Vagina (tissue), 2 donors: ENCODE measurements around the gene MBNL2. TPM values are rescaled to one million over a fixed set of nuclear protein-coding genes. Genes with fewer than 3 reads are reported as not detected.

Source experiments
- DNase-seq, 2 donors: peaks; one replicate each; pipeline ENCODE4 v3.0.0-alpha.2; 2017; ENCODE audit errors: extremely low spot score in 2 of 2
- H3K27ac ChIP-seq: fragments of 200-600 bp; sonication (generic); one replicate; pipeline ENCODE4 v1.5.1; 2019
- H3K27me3 ChIP-seq: fragments of 200-600 bp; sonication (generic); one replicate; pipeline ENCODE4 v1.5.1; 2019
- H3K36me3 ChIP-seq, 2 donors: fragments of 200-600 bp; sonication (generic); one replicate each; pipeline ENCODE4 v1.5.1; 2017 to 2019
- H3K4me1 ChIP-seq: fragments of 200-600 bp; sonication (generic); one replicate; pipeline ENCODE4 v1.5.1; 2019
- H3K4me3 ChIP-seq, 2 donors: fragments of 200-600 bp; sonication (generic); 1 replicate in 1 of 2; 2 replicates in 1 of 2; pipeline ENCODE4 v1.5.1; 2016 to 2019
- H3K9me3 ChIP-seq: fragments of 200-600 bp; sonication (generic); one replicate; pipeline ENCODE4 v1.5.1; 2019
- POLR2A ChIP-seq, 2 donors: fragments of 450-650 bp; IDR thresholded peaks; one replicate each; pipeline ENCODE4 v1.6.1; 2017; ENCODE audit warnings: antibody characterized with exemption in 2 of 2, mild to moderate bottlenecking in 2 of 2, moderate library complexity in 2 of 2
- POLR2AphosphoS5 ChIP-seq, 2 donors: sonication (generic); formaldehyde crosslinking; IDR thresholded peaks; one replicate each; pipeline ENCODE4 v1.9.0; 2017; ENCODE audit warnings: antibody characterized with exemption in 2 of 2, mild to moderate bottlenecking in 2 of 2, low read depth in 1 of 2; ENCODE audit not compliant: insufficient read depth in 1 of 2
- intact Hi-C: fragments of 100-400 bp; cut with DNase I; formaldehyde crosslinking; loops from one replicate; pipeline ENCODE4 v1.15.1; 2023
- small RNA-seq: library from RNA; depleted of rRNA; stranded (forward); fragments of <200 nt; gene quantifications from one replicate; pipeline ENCODE3, GENCODE V24; 2016
- total RNA-seq: library from RNA; depleted of rRNA; stranded (reverse); fragments of >200 nt; gene quantifications from one replicate; pipeline ENCODE4 v1.2.3, GENCODE V29; 2016
- TF ChIP-seq, protein P1 (sequence below), 3 experiments: fragments of 450-650 bp in 2 of 3; fragments of 200-600 bp in 1 of 3; sonication (generic) in 1 of 3; IDR thresholded peaks; one replicate each; pipeline ENCODE4 v1.5.1; 2017 to 2019; ENCODE audit warnings: antibody characterized with exemption in 3 of 3, mild to moderate bottlenecking in 2 of 3, moderate library complexity in 2 of 3

MBNL2 gene
- total RNA-seq, 1 donor from 2014 or later, result 63.1 TPM

DNA sequence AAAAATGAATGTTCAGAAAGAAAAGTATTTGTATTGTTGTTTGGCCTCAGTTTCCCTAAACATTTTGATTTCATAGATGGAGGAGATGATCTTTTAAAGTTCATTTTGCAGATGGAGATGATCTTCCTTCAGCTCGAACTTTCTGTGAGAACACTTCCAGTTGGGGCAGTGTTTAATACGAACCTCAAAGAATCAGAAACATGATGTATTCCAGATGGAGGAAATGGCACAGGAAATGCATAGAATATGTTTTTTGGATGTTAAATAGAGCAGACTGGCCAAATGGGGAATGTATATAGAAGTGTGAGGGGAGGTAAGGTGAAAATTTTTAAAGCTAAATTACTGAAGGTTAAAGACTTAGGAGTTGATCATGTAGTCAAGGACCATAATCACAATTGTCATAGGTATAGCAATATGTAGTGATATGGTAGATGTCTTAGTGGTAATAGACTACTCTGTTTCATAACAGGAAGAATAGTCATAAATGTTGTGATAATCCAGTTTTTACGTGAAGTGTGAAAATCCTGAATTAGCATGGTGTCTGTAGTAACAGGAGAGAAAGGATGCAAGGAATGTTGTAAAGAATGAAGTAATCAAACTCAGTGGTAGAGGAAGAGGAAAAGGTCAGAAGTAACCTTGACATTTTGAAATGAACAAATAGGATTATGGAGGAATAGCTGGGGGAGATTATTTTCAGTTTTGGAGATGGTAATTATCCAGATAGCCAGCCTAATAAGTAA lies 216.9 kb downstream of the MBNL2 start:
- no peak overlapping the region for H3K27ac ChIP-seq
- intact Hi-C loops, result loop anchor here (10.0 kb wide), 1 partner anchor 324 kb away; no protein-coding TSS in a partner anchor
- peaks cover 37% of the 10 kb centered on the region for H3K4me1 ChIP-seq
- DNase-seq, result no peak
- no peaks in the 10 kb centered on the region for H3K27me3 ChIP-seq
- H3K9me3 ChIP-seq, result no peaks in the 10 kb centered on the region
- TF ChIP-seq POLR2AphosphoS5 (IDR thresholded peaks at IDR 0.05; ENCODE audit: insufficient read depth in 1 of 2, low read depth in 1 of 2) (no peak), POLR2A (IDR thresholded peaks at IDR 0.05) (no peak)
- TF ChIP-seq, protein P1, sequence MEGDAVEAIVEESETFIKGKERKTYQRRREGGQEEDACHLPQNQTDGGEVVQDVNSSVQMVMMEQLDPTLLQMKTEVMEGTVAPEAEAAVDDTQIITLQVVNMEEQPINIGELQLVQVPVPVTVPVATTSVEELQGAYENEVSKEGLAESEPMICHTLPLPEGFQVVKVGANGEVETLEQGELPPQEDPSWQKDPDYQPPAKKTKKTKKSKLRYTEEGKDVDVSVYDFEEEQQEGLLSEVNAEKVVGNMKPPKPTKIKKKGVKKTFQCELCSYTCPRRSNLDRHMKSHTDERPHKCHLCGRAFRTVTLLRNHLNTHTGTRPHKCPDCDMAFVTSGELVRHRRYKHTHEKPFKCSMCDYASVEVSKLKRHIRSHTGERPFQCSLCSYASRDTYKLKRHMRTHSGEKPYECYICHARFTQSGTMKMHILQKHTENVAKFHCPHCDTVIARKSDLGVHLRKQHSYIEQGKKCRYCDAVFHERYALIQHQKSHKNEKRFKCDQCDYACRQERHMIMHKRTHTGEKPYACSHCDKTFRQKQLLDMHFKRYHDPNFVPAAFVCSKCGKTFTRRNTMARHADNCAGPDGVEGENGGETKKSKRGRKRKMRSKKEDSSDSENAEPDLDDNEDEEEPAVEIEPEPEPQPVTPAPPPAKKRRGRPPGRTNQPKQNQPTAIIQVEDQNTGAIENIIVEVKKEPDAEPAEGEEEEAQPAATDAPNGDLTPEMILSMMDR (IDR thresholded peaks at IDR 0.05), result no peak
- no peak overlapping the region for H3K4me3 ChIP-seq
- H3K36me3 ChIP-seq, result no peaks in the 10 kb centered on the region

DNA sequence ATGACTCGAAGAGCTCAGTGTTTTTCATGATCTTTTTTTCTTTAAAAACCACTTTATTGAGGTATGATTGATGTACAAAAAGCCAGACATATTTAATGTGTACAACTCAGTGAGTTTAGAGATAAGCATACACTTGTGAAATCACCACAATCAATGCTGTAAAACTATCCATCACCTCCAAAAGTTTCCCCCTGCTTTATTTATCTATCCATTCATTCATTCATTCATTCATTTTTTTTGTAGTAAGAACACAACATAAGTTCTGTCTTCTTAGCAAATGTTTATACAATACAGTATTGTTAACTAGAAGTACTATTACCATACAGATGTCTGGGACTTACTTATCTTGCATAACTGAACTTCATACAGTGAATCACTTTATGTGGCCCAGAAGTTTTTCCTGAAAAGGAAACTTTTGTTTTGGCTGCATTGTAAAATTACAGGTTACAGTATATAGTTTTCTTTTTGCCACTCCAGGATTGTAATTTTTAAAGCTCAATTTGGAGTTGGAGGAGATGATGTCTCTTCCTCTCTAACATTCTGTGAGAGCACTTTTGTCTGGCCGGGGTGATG lies 218.6 kb downstream of the MBNL2 start:
- no peaks in the 10 kb centered on the region for H3K27me3 ChIP-seq
- intact Hi-C loops, result no loop called here
- H3K9me3 ChIP-seq, result no peaks in the 10 kb centered on the region
- H3K27ac ChIP-seq, result no peak overlapping the region
- H3K4me1 ChIP-seq, result peaks cover 30% of the 10 kb centered on the region
- H3K36me3 ChIP-seq, result no peaks in the 10 kb centered on the region
- H3K4me3 ChIP-seq, result no peak overlapping the region
- no peak for TF ChIP-seq POLR2A (IDR thresholded peaks at IDR 0.05)
- TF ChIP-seq POLR2AphosphoS5 (IDR thresholded peaks at IDR 0.05; ENCODE audit: insufficient read depth in 1 of 2, low read depth in 1 of 2), result no peak
- no peak for DNase-seq

DNA sequence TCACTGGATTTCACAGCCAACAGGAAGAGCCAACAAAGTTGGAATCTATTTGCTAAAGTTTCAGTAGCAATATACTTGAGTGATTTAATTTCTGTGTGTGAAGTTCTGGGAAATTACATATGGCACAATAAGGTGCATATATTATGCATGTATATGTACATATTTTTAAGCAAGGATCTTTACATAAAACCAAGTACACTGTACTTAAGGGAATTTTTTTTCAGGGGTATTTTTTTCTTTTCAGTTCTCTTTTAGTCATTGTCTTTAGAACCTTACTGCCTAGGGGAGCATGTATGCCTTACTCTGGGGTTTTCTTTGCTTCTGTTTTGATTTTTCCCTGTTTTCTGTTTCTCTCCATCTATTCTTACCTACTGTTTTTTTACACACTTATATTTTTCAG lies 219.2 kb downstream of the MBNL2 start:
- intact Hi-C loops, result no loop called here
- Histone ChIP-seq H3K4me3 (no peak overlapping the region), H3K27me3 (no peaks in the 10 kb centered on the region), H3K4me1 (peaks cover 23% of the 10 kb centered on the region), H3K27ac (no peak overlapping the region), H3K36me3 (no peaks in the 10 kb centered on the region), H3K9me3 (no peaks in the 10 kb centered on the region)
- DNase-seq, result no peak
- no peak for TF ChIP-seq POLR2A (IDR thresholded peaks at IDR 0.05)
- no peak for TF ChIP-seq POLR2AphosphoS5 (IDR thresholded peaks at IDR 0.05; ENCODE audit: insufficient read depth in 1 of 2, low read depth in 1 of 2)
- TF ChIP-seq, protein P1 (IDR thresholded peaks at IDR 0.05), result no peak

Small RNA genes within 50 kb of the gene (small RNA-seq; reads per million reads assigned to genes)
- gene AL442067.1 (not detected), gene RNA5SP37 (not detected)

Other genes with a start within 250 kb of the MBNL2 start
- 0.74 TPM for gene OXGR1, start 227.9 kb upstream of the MBNL2 start, total RNA-seq
- gene RAP2A, start 211.8 kb downstream of the MBNL2 start, total RNA-seq, result 19.6 TPM